MV-4-11 (cell line): Measurements from ENCODE around the gene AARSD1.
"Not testable (repeated sequence)": the region's sequence is repeated elsewhere in the genome, so short reads cannot be mapped to it uniquely, and the experiment has no call there.

Experiments
- DNase-seq: peaks from one replicate; lab custom pipeline; 2025; lab: John Stamatoyannopoulos, UW

The AARSD1 gene

GRCh38 chr17:42980766-42981397 is 16.6 kb upstream of the AARSD1 start:
- peak; percentile 10 for DNase-seq

GRCh38 chr17:42980274-42980765 is 16.1 kb upstream of the AARSD1 start, which contains the start of gene RUNDC1:
Gene RUNDC1 (plus strand): TSS chr17:42980565. CDS start chr17:42980577, 12 bp downstream.
- peak; percentile 81 for DNase-seq

- peak; percentile 62 for DNase-seq
These were observed 15.4 kb upstream of the AARSD1 start, which contains the start of gene PTGES3L for GRCh38 chr17:42979511-42980273. Gene PTGES3L (minus strand): TSS chr17:42980080. CDS start chr17:42980053, 27 bp downstream.

- DNase-seq: not testable (repeated sequence)
These were observed 11.4 kb upstream of the AARSD1 start for GRCh38 chr17:42975701-42976100.

GRCh38 chr17:42975265-42975664 is 11.0 kb upstream of the AARSD1 start:
- DNase-seq: no peak

GRCh38 chr17:42973323-42973722 is 9.1 kb upstream of the AARSD1 start:
- not testable (repeated sequence) for DNase-seq

- DNase-seq: no peak
These were observed 7.3 kb upstream of the AARSD1 start for GRCh38 chr17:42971589-42971988.

GRCh38 chr17:42969001-42969581 is 4.8 kb upstream of the AARSD1 start:
- DNase-seq: peak; percentile 74

GRCh38 chr17:42967925-42968324 is 3.7 kb upstream of the AARSD1 start:
- no peak for DNase-seq

GRCh38 chr17:42953669-42954068 is 10.6 kb downstream of the AARSD1 start:
- DNase-seq: no peak

GRCh38 chr17:42950044-42950783 is 14.0 kb downstream of the AARSD1 start:
- DNase-seq: no peak

- no peak for DNase-seq
These were observed 17.4 kb downstream of the AARSD1 start for GRCh38 chr17:42946812-42947211.

GRCh38 chr17:42944211-42944610 is 20.0 kb downstream of the AARSD1 start:
- no peak for DNase-seq

GRCh38 chr17:42937712-42938596 is 26.3 kb downstream of the AARSD1 start:
- DNase-seq: peak; percentile 32

- DNase-seq: no peak
These were observed 34.8 kb downstream of the AARSD1 start for GRCh38 chr17:42929497-42929844.

GRCh38 chr17:42928714-42929496 is 35.3 kb downstream of the AARSD1 start:
- DNase-seq: peak; percentile 97

GRCh38 chr17:42924891-42925290 is 39.4 kb downstream of the AARSD1 start:
- DNase-seq: no peak

- DNase-seq: not testable (repeated sequence)
These were observed 40.8 kb downstream of the AARSD1 start for GRCh38 chr17:42923472-42923871.

GRCh38 chr17:42922294-42922693 is 42.0 kb downstream of the AARSD1 start:
- no peak for DNase-seq

- no peak for DNase-seq
These were observed 43.3 kb downstream of the AARSD1 start for GRCh38 chr17:42920922-42921321.
